Activated T-helper 2 cell treated with anti-CD3 and anti-CD28 coated beads, Interferon-gamma antibody, Interleukin-2, Interleukin-4, amounts not matched to agents 10 μg/mL and 5 μg/mL and 100 μg/mL, durations not matched to agents 14 hours and 24 hours and 36 hours (primary cell): ENCODE data around the gene PDE8B. TPM values are rescaled to one million over a fixed set of nuclear protein-coding genes. Genes with fewer than 3 reads are reported as not detected.

Source experiments
- DNase-seq: peaks from one replicate; pipeline ENCODE4 v3.0.0; 2021; ENCODE audit warnings: low spot score
- H3K27ac Mint-ChIP-seq: one replicate; pipeline ENCODE4 v1.8.0; 2021; ENCODE audit warnings: mixed read lengths
- H3K27me3 Mint-ChIP-seq: one replicate; pipeline ENCODE4 v1.8.0; 2021; ENCODE audit warnings: low read depth, mixed read lengths
- H3K36me3 Mint-ChIP-seq: one replicate; pipeline ENCODE4 v1.8.0; 2021; ENCODE audit warnings: low read depth, mixed read lengths
- H3K4me1 Mint-ChIP-seq: one replicate; pipeline ENCODE4 v1.8.0; 2021; ENCODE audit warnings: low read depth, mixed read lengths
- H3K4me3 Mint-ChIP-seq: one replicate; pipeline ENCODE4 v1.8.0; 2021; ENCODE audit warnings: low read depth, mild to moderate bottlenecking, moderate library complexity, mixed read lengths
- H3K9me3 Mint-ChIP-seq: one replicate; pipeline ENCODE4 v1.8.0; 2021; ENCODE audit warnings: mixed read lengths
- intact Hi-C: fragments of 100-400 bp; cut with micrococcal nuclease; formaldehyde crosslinking; loops from one replicate; pipeline ENCODE4 v1.15.1; 2023
- total RNA-seq: library from RNA; stranded (reverse); gene quantifications from 2 replicates; pipeline ENCODE4 v1.2.3, GENCODE V29; 2022

Gene PDE8B
- total RNA-seq, 1 donor from 2014 or later, result 0.05 TPM

- H3K27me3 Mint-ChIP-seq, result no peaks in the 10 kb centered on the region
- intact Hi-C loops, result no loop called here
- H3K27ac Mint-ChIP-seq, result no peak overlapping the region
- peaks cover 32% of the 10 kb centered on the region for H3K36me3 Mint-ChIP-seq
- no peak overlapping the region for H3K4me3 Mint-ChIP-seq
- H3K4me1 Mint-ChIP-seq, result peaks cover 20% of the 10 kb centered on the region
- peaks cover 4% of the 10 kb centered on the region for H3K9me3 Mint-ChIP-seq
- DNase-seq, result no peak
Measured at GRCh38 chr5:77426670-77427069, 216.2 kb downstream of the PDE8B start.

- intact Hi-C loops, result no loop called here
- Mint-ChIP-seq H3K36me3 (peaks cover 44% of the 10 kb centered on the region), H3K27me3 (no peaks in the 10 kb centered on the region)
Measured at GRCh38 chr5:77427998-77428397, 217.5 kb downstream of the PDE8B start.

GRCh38 chr5:77428526-77428925, 218.0 kb downstream of the PDE8B start:
- H3K4me3 Mint-ChIP-seq, result no peak overlapping the region
- peaks cover 43% of the 10 kb centered on the region for H3K36me3 Mint-ChIP-seq
- no peak for DNase-seq
- peaks cover 20% of the 10 kb centered on the region for H3K4me1 Mint-ChIP-seq
- H3K27me3 Mint-ChIP-seq, result no peaks in the 10 kb centered on the region
- intact Hi-C loops, result no loop called here
- H3K27ac Mint-ChIP-seq, result no peak overlapping the region
- no peaks in the 10 kb centered on the region for H3K9me3 Mint-ChIP-seq

More at GRCh38 chr5:77427998-77428397, 217.5 kb downstream of the PDE8B start:
- Mint-ChIP-seq H3K9me3 (peaks cover 4% of the 10 kb centered on the region), H3K4me1 (peaks cover 20% of the 10 kb centered on the region), H3K27ac (no peak overlapping the region), H3K4me3 (no peak overlapping the region)
- DNase-seq, result no peak

- H3K4me1 Mint-ChIP-seq, result peaks cover 14% of the 10 kb centered on the region
- H3K27me3 Mint-ChIP-seq, result no peaks in the 10 kb centered on the region
- H3K4me3 Mint-ChIP-seq, result no peak overlapping the region
- no peak for DNase-seq
- intact Hi-C loops, result loop anchor here (5.0 to 10.0 kb wide), 2 partner anchors 53 to 286 kb away; no protein-coding TSS in a partner anchor
- peaks cover 55% of the 10 kb centered on the region for H3K36me3 Mint-ChIP-seq
- H3K27ac Mint-ChIP-seq, result no peak overlapping the region
- no peaks in the 10 kb centered on the region for H3K9me3 Mint-ChIP-seq
Measured at GRCh38 chr5:77430726-77431125, 220.2 kb downstream of the PDE8B start.

GRCh38 chr5:77431286-77431685, 220.8 kb downstream of the PDE8B start:
- intact Hi-C loops, result loop anchor here (5.0 to 10.0 kb wide), 2 partner anchors 54 to 286 kb away; no protein-coding TSS in a partner anchor
- Mint-ChIP-seq H3K27me3 (no peaks in the 10 kb centered on the region), H3K4me1 (peaks cover 14% of the 10 kb centered on the region), H3K36me3 (peaks cover 57% of the 10 kb centered on the region), H3K9me3 (no peaks in the 10 kb centered on the region), H3K27ac (no peak overlapping the region), H3K4me3 (no peak overlapping the region)
- no peak for DNase-seq

- H3K4me3 Mint-ChIP-seq, result no peak overlapping the region
- H3K27ac Mint-ChIP-seq, result no peak overlapping the region
- intact Hi-C loops, result loop anchor here (5.0 to 10.0 kb wide), 2 partner anchors 54 to 287 kb away; no protein-coding TSS in a partner anchor
- H3K27me3 Mint-ChIP-seq, result no peaks in the 10 kb centered on the region
- H3K9me3 Mint-ChIP-seq, result no peaks in the 10 kb centered on the region
- H3K4me1 Mint-ChIP-seq, result peaks cover 14% of the 10 kb centered on the region
- DNase-seq, result no peak
- peaks cover 60% of the 10 kb centered on the region for H3K36me3 Mint-ChIP-seq
Measured at GRCh38 chr5:77431719-77432118, 221.2 kb downstream of the PDE8B start.

GRCh38 chr5:77437194-77437593, 226.7 kb downstream of the PDE8B start:
- Mint-ChIP-seq H3K4me3 (no peak overlapping the region), H3K9me3 (no peaks in the 10 kb centered on the region), H3K4me1 (peaks cover 2% of the 10 kb centered on the region), H3K36me3 (peaks cover 49% of the 10 kb centered on the region), H3K27ac (no peak overlapping the region), H3K27me3 (no peaks in the 10 kb centered on the region)
- intact Hi-C loops, result loop anchor here (10.0 kb wide), 1 partner anchor 292 kb away; no protein-coding TSS in a partner anchor
- DNase-seq, result no peak

GRCh38 chr5:77438071-77438470, 227.6 kb downstream of the PDE8B start:
- Mint-ChIP-seq H3K36me3 (peaks cover 40% of the 10 kb centered on the region), H3K4me1 (peaks cover 2% of the 10 kb centered on the region), H3K9me3 (no peaks in the 10 kb centered on the region), H3K4me3 (no peak overlapping the region), H3K27me3 (no peaks in the 10 kb centered on the region), H3K27ac (no peak overlapping the region)
- intact Hi-C loops, result loop anchor here (10.0 kb wide), 1 partner anchor 293 kb away; no protein-coding TSS in a partner anchor
- DNase-seq, result no peak

- H3K4me3 Mint-ChIP-seq, result no peak overlapping the region
- intact Hi-C loops, result no loop called here
Measured at GRCh38 chr5:77443670-77444069, 233.2 kb downstream of the PDE8B start.

GRCh38 chr5:77444356-77444755, 233.9 kb downstream of the PDE8B start:
- H3K4me1 Mint-ChIP-seq, result no peaks in the 10 kb centered on the region
- intact Hi-C loops, result no loop called here
- H3K36me3 Mint-ChIP-seq, result peaks cover 57% of the 10 kb centered on the region
- no peak overlapping the region for H3K4me3 Mint-ChIP-seq
- no peak for DNase-seq
- no peak overlapping the region for H3K27ac Mint-ChIP-seq
- peaks cover 13% of the 10 kb centered on the region for H3K9me3 Mint-ChIP-seq
- H3K27me3 Mint-ChIP-seq, result no peaks in the 10 kb centered on the region

More at GRCh38 chr5:77443670-77444069, 233.2 kb downstream of the PDE8B start:
- no peak overlapping the region for H3K27ac Mint-ChIP-seq
- H3K36me3 Mint-ChIP-seq, result peaks cover 52% of the 10 kb centered on the region
- no peaks in the 10 kb centered on the region for H3K4me1 Mint-ChIP-seq
- DNase-seq, result no peak
- H3K27me3 Mint-ChIP-seq, result no peaks in the 10 kb centered on the region
- peaks cover 13% of the 10 kb centered on the region for H3K9me3 Mint-ChIP-seq

GRCh38 chr5:77448831-77449230, 238.4 kb downstream of the PDE8B start:
- H3K27ac Mint-ChIP-seq, result no peak overlapping the region
- DNase-seq, result no peak
- H3K4me1 Mint-ChIP-seq, result no peaks in the 10 kb centered on the region
- intact Hi-C loops, result no loop called here
- H3K9me3 Mint-ChIP-seq, result peaks cover 13% of the 10 kb centered on the region
- H3K4me3 Mint-ChIP-seq, result no peak overlapping the region
- H3K36me3 Mint-ChIP-seq, result peaks cover 67% of the 10 kb centered on the region
- H3K27me3 Mint-ChIP-seq, result no peaks in the 10 kb centered on the region

- H3K4me1 Mint-ChIP-seq, result no peaks in the 10 kb centered on the region
- H3K9me3 Mint-ChIP-seq, result peaks cover 13% of the 10 kb centered on the region
- DNase-seq, result no peak
- no peaks in the 10 kb centered on the region for H3K27me3 Mint-ChIP-seq
- no peak overlapping the region for H3K4me3 Mint-ChIP-seq
- H3K36me3 Mint-ChIP-seq, result peaks cover 68% of the 10 kb centered on the region
- H3K27ac Mint-ChIP-seq, result no peak overlapping the region
- intact Hi-C loops, result no loop called here
Measured at GRCh38 chr5:77449277-77449676, 238.8 kb downstream of the PDE8B start.

- no peak for DNase-seq
- intact Hi-C loops, result no loop called here
- Mint-ChIP-seq H3K27me3 (no peaks in the 10 kb centered on the region), H3K36me3 (peaks cover 64% of the 10 kb centered on the region), H3K27ac (no peak overlapping the region), H3K4me3 (no peak overlapping the region), H3K4me1 (peaks cover 3% of the 10 kb centered on the region), H3K9me3 (peaks cover 13% of the 10 kb centered on the region)
Measured at GRCh38 chr5:77449981-77450380, 239.5 kb downstream of the PDE8B start.

GRCh38 chr5:77452351-77452750, 241.9 kb downstream of the PDE8B start:
- Mint-ChIP-seq H3K4me1 (peaks cover 3% of the 10 kb centered on the region), H3K27me3 (no peaks in the 10 kb centered on the region), H3K27ac (no peak overlapping the region), H3K9me3 (peaks cover 3% of the 10 kb centered on the region), H3K4me3 (no peak overlapping the region), H3K36me3 (peaks cover 52% of the 10 kb centered on the region)
- DNase-seq, result no peak
- intact Hi-C loops, result no loop called here
